Kidney epithelial cell (primary cell): ENCODE data around the gene ATP13A2. TPM values are rescaled to one million over a fixed set of nuclear protein-coding genes. Genes with fewer than 3 reads are reported as not detected.
"Not testable (repeated sequence)": the region's sequence is repeated elsewhere in the genome, so short reads cannot be mapped to it uniquely, and the experiment has no call there.

Source experiments
- DNase-seq: peaks from one replicate; pipeline ENCODE4 v3.0.0-alpha.2; 2010; ENCODE audit warnings: low read depth
- H3K27me3 ChIP-seq: 2 replicates; pipeline ENCODE4 v1.6.0; 2011; ENCODE audit warnings: low read length; ENCODE audit not compliant: control insufficient read depth, insufficient read depth
- H3K36me3 ChIP-seq: 2 replicates; pipeline ENCODE4 v1.5.1; 2011; ENCODE audit warnings: low read length; ENCODE audit not compliant: control insufficient read depth, insufficient read depth
- H3K4me3 ChIP-seq: 2 replicates; pipeline ENCODE4 v1.5.1; 2011; ENCODE audit warnings: low read depth, mild to moderate bottlenecking, control low read depth, low read length
- total RNA-seq: library from RNA; depleted of rRNA; stranded (reverse); fragments of >200 nt; gene quantifications from 2 replicates; pipeline ENCODE4 v1.2.3, GENCODE V29; 2015
- TF ChIP-seq, protein P1 (sequence below): IDR thresholded peaks from 2 replicates; pipeline ENCODE4 v1.5.1; 2011; ENCODE audit warnings: mild to moderate bottlenecking, moderate library complexity, low read length, control low read depth, inconsistent platforms; ENCODE audit not compliant: insufficient read depth, poor library complexity, severe bottlenecking

ATP13A2 gene
- total RNA-seq, 1 donor from 2014 or later = 74.1 TPM

DNA sequence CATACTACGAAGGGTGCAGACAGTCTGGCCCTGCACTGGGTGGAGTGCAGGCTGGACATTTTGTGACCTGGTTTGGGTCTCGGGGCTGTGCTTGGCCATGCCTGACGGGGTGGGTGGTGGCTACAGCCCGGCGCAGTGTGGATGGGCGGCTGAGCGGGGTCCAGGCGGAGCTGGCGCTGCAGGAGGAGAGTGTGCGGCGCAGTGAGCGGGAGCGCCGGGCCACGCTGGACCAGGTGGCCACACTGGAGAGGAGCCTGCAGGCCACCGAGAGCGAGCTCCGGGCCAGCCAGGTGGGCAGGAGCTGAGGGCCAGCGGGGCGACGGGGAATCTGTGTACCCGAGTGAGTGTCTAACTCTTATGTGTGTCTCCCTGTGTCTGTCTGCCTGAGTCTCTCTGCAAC, 45.4 kb downstream of the ATP13A2 start:
- DNase-seq = no peak
- no peaks in the 10 kb centered on the region for H3K27me3 ChIP-seq
- TF ChIP-seq, protein P1, sequence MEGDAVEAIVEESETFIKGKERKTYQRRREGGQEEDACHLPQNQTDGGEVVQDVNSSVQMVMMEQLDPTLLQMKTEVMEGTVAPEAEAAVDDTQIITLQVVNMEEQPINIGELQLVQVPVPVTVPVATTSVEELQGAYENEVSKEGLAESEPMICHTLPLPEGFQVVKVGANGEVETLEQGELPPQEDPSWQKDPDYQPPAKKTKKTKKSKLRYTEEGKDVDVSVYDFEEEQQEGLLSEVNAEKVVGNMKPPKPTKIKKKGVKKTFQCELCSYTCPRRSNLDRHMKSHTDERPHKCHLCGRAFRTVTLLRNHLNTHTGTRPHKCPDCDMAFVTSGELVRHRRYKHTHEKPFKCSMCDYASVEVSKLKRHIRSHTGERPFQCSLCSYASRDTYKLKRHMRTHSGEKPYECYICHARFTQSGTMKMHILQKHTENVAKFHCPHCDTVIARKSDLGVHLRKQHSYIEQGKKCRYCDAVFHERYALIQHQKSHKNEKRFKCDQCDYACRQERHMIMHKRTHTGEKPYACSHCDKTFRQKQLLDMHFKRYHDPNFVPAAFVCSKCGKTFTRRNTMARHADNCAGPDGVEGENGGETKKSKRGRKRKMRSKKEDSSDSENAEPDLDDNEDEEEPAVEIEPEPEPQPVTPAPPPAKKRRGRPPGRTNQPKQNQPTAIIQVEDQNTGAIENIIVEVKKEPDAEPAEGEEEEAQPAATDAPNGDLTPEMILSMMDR = no peak
- no peak overlapping the region for H3K4me3 ChIP-seq
- H3K36me3 ChIP-seq = no peaks in the 10 kb centered on the region

DNA sequence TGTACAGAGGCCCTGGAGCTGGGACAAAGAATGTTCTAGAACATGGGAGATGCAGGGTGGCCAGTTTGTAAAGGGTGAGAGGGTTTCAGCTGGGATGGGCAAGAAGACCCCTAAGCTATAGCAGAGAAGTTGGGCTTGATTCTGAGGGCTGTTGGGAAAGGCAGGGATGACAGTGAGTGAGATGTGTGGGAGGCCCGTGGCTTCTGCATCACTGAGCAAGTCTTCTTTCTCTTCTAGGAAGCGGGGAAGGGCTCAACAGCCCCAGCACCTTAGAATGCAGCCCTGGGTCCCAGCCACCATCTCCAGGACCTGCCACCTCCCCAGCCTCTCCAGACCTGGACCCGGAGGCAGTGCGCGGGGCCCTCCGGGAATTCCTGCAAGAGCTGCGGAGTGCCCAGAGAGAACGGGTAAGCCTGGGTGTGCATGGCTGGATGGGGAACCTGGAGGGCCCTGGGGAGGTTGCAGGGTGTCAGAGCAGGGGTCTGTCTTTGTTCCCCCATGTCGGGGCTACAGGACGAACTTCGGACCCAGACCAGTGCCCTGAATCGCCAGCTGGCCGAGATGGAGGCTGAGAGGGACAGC, 46.2 kb downstream of the ATP13A2 start:
- TF ChIP-seq, protein P1 = no peak
- H3K27me3 ChIP-seq = no peaks in the 10 kb centered on the region
- H3K4me3 ChIP-seq = no peak overlapping the region
- no peaks in the 10 kb centered on the region for H3K36me3 ChIP-seq
- no peak for DNase-seq

DNA sequence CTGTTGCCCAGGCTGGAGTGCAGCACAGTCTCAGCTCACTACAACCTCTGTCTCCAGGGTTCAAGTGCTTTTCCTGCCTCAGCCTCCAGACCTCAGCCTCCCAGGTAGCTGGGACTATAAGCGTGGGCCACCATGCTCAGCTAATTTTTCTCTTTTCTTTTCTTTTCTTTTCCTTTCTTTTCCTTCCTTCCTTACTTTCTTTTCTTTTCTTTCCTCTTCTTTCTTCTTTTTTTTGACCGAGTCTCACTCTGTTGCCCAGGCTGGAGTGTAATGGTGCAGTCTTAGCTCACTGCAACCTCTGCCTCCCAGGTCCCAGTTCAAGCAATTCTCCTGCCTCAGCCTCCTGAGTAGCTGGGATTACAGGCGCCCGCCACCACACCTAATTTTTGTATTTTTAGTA, 47.6 kb downstream of the ATP13A2 start:
- H3K36me3 ChIP-seq, H3K27me3 ChIP-seq, DNase-seq, H3K4me3 ChIP-seq: not testable (repeated sequence)

DNA sequence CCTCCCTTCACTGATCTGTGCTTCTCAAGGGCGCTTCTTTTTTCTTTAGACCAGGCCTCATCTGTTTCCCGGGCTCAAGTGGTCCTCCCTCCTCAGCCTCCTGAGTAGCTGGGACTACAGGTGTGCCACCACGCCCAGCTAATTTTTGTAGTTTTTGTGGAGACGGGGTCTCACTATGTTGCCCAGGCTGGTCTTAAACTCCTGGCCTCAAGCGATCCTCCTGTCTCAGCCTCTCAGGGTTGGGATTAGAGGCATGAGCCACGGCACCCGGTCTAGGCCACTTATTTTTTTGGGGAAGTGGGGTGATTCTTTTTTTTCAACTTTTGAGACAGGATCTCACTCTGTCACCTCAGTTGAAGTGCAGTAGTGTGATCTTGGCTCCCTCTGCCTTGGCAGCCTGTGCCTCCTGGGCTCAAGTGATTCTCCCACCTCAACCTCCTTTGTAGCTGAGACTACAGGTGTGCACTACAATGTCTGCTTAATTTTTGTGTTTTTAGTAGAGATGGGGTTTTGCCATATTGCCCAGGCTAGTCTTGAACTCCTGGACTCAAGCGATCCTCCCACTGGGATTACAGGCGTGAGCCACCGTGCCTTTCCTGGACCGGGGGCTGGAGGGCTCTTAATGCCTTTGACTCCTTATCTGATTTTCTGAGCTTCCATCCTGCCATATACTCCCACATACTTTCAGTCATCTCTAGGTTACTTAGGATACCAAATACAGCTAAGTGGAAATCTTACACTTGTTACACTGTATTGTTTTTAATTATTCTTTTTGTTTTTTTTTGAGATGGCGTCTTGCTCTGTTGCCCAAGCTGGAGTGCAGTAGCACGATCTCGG, 50.2 kb downstream of the ATP13A2 start:
- Histone ChIP-seq H3K36me3 (no peaks in the 10 kb centered on the region), H3K4me3 (peak overlapping the region; percentile 26), H3K27me3 (no peaks in the 10 kb centered on the region)
- no peak for DNase-seq
- TF ChIP-seq, protein P1 = no peak

DNA sequence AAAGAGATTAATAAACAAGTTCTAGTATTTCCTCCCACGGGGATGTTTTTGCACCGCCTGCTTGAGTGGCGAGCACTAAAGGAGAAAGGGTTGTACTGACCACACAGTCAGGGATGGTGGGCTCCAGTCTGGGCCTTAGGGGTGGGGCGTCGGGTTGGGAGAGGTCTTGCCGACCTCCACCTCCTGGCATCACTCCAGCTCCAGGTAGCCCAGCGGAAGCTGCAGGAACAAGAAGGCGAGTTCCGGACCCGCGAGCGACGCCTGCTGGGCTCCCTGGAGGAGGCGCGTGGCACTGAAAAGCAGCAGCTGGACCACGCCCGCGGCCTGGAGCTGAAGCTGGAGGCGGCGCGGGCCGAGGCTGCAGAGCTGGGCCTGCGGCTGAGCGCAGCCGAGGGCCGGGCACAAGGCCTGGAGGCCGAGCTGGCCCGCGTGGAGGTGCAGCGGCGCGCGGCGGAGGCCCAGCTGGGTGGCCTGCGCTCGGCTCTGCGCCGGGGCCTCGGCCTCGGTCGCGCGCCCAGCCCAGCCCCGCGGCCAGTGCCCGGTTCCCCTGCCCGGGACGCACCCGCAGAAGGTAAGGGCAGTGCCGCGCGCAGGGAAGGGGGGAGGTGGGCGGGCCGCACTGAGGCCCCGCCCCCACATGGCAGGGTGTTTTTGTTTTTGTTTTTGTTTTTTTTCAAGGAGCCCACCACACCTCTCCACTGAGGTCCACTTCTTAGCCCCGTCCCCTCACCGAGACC, 51.0 kb downstream of the ATP13A2 start:
- TF ChIP-seq, protein P1 = peak; percentile 81
- no peaks in the 10 kb centered on the region for H3K27me3 ChIP-seq
- no peaks in the 10 kb centered on the region for H3K36me3 ChIP-seq
- H3K4me3 ChIP-seq = peak overlapping the region; percentile 26
- DNase-seq = no peak

DNA sequence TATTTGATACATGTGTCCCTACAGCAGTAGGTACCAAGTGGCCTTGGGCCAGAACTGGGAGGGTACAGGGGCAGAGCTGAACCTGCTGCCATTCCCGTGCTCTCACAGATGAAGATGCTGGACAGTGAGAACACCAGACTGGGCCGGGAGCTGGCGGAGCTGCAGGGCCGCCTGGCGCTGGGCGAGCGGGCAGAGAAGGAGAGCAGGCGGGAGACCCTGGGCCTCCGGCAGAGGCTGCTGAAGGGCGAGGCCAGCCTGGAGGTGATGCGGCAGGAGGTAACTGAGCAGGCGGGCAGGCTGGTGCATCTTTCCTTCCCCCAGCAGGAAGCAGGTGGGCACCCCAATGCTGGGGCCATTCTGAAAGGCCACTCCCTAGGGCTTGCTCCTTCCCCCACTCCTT, 53.3 kb downstream of the ATP13A2 start:
- Histone ChIP-seq H3K4me3 (no peak overlapping the region), H3K36me3 (no peaks in the 10 kb centered on the region), H3K27me3 (no peaks in the 10 kb centered on the region)
- TF ChIP-seq, protein P1 = no peak
- DNase-seq = no peak
